Measurements from ENCODE around the gene ZFP90. TPM values are rescaled to one million over a fixed set of nuclear protein-coding genes. Genes with fewer than 3 reads are reported as not detected.

ZFP90 gene
- total and polyA plus RNA-seq, 2 donors: 14.3 to 55.9 TPM

Small RNA genes lying within 50 kb of the gene (small RNA-seq; reads per million reads assigned to genes)
- gene RNU4-36P: not detected

Other genes with a start within 250 kb of the ZFP90 start
- 15.0 TPM for gene SLC7A6OS, start 228.3 kb upstream of the ZFP90 start, total RNA-seq
- 9.8 TPM for gene SLC7A6OS, start 228.3 kb upstream of the ZFP90 start, polyA plus RNA-seq
- gene PRMT7, start 228.3 kb upstream of the ZFP90 start, total RNA-seq: 53.2 TPM
- 38.7 TPM for gene PRMT7, start 228.3 kb upstream of the ZFP90 start, polyA plus RNA-seq
- 2.0 TPM for gene SMPD3, start 90.8 kb upstream of the ZFP90 start, total RNA-seq
- 0.18 TPM for gene SMPD3, start 90.8 kb upstream of the ZFP90 start, polyA plus RNA-seq
- 5.7 TPM for gene CDH3, start 106.0 kb downstream of the ZFP90 start, total RNA-seq
- gene CDH3, start 106.0 kb downstream of the ZFP90 start, polyA plus RNA-seq: 2.9 TPM
- 35.2 TPM for gene CDH1, start 198.0 kb downstream of the ZFP90 start, total RNA-seq
- gene CDH1, start 198.0 kb downstream of the ZFP90 start, polyA plus RNA-seq: 15.7 TPM

Data from urinary bladder (tissue), 2 donors.